Panc1 (cell line): ENCODE data around the gene CTRB2.
"Not testable (repeated sequence)": the region's sequence is repeated elsewhere in the genome, so short reads cannot be mapped to it uniquely, and the experiment has no call there.

ENCODE experiments used
- CTCF ChIP-seq: fragments of 450-650 bp; IDR thresholded peaks from 2 replicates; pipeline ENCODE4 v1.5.1; 2017; ENCODE audit warnings: mild to moderate bottlenecking
- POLR2AphosphoS5 ChIP-seq: IDR thresholded peaks from 2 replicates; pipeline ENCODE4 v1.6.1; 2012; ENCODE audit warnings: mild to moderate bottlenecking, low read depth, low read length, moderate library complexity
- SIN3A ChIP-seq: IDR thresholded peaks from 2 replicates; pipeline ENCODE4 v1.6.1; 2012; ENCODE audit warnings: low read depth, mild to moderate bottlenecking, low read length, moderate library complexity, borderline replicate concordance; ENCODE audit not compliant: insufficient read depth

- not testable (repeated sequence) for TF ChIP-seq CTCF, POLR2AphosphoS5, SIN3A
Measured at GRCh38 chr16:75205961-75206748, 806 bp downstream of the CTRB2 start.
